HG02798 (cell line): ENCODE measurements around the gene CREM.
"Not testable (repeated sequence)": the region's sequence is repeated elsewhere in the genome, so short reads cannot be mapped to it uniquely, and the experiment has no call there.

Experiments used
- ATAC-seq: cut with Tn5 transposase; IDR thresholded peaks from one replicate; pipeline ENCODE4 v1.9.1; 2021; ENCODE audit warnings: mild to moderate bottlenecking; ENCODE audit not compliant: unreplicated experiment, poor library complexity

The CREM gene

GRCh38 chr10:35126530-35127288 lies at the start of gene CREM:
Gene CREM, plus strand, starts transcription at chr10:35126846. Its CDS starts 10,990 bp downstream, at chr10:35137836.
- peak; percentile 79 for ATAC-seq

- ATAC-seq: no peak
Observed at GRCh38 chr10:35079265-35079664, 47.4 kb upstream of the CREM start.

DNA sequence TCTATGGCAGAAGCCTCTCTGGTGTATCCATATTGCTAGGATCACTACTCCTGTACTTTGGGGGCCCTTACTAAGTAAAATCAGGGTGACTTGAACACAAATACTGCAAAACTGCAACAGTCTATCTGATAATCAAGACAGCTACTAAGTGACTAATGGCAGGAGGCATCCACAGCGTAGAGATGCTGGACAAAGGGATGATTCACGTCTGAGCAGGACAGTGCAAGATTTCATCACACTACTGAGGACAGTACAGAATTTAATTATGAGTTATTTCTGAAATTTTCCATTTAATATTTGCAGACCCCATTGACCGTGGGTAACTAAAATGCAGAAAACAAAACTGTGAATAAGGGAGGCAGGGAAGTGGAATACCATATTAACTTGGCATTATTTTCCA lies 46.9 kb upstream of the CREM start:
- ATAC-seq: no peak

DNA sequence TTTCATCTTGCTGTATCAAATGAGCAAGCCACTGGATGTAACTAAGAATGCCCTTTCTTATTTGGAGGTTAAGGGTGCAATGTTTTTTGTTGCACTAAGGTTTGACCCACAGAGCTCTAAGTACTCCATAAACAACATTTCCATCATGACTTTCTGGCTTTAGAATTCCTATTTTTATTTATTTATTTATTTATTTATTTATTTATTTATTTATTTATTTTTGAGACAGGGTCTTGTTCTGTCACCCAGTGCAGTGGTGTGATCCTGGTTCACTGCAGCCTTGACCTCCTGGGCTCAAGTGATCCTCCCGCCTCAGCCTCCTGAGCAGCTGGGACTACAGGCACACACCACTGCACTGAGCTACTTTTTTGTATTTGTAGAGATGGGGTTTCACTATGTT lies 46.4 kb upstream of the CREM start:
- not testable (repeated sequence) for ATAC-seq

DNA sequence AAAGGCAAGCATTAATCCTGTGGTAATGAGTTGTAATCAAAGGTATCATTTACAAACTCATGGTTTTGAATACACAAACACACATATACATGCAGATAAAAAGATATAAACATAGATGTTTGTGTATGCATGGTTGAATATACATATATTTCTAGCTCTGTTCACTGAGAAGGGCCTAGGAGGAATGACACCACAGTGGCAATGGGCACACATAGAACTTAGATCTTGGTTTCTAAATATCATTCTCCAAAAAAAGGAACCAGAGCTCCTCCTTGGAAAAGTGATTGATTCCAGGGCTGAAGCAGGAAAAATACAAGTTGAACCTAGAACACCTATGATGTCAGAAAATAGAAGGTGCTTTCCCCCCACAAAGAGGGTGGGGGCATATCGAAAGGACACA lies 43.4 kb upstream of the CREM start:
- ATAC-seq: no peak

DNA sequence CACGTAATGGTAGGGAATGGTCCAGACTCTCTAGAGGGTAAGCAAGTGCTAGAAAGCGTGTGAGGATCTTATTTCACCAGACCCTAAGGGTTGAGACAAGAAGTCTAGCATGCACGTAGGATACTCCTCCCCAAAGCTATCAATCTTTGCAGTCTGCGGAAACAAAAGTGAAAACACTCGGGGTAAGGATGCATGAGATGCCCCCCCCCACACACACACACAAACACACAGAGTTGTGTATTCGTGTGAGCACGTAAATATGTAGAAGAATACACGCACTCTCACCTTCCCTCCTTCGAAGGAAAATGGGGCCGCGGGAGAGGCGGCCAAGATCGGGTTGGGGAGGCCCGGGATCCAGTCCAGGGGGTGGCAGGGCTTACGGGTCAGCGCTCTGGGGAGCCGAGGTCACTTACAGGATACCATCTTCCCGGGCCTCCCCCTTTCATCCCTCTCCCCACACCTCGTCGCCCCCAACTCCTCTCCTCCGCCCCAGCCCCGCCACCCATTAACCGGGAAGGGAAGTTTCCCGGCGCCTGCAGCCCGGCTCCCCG lies 37.0 kb upstream of the CREM start:
- ATAC-seq: peak; percentile 36

- peak; percentile 95 for ATAC-seq
Observed at GRCh38 chr10:35090162-35090954, 36.3 kb upstream of the CREM start, which contains the start of gene CUL2. Gene CUL2, minus strand, starts transcription at chr10:35090341. Its CDS starts 19,024 bp downstream, at chr10:35071317.

DNA sequence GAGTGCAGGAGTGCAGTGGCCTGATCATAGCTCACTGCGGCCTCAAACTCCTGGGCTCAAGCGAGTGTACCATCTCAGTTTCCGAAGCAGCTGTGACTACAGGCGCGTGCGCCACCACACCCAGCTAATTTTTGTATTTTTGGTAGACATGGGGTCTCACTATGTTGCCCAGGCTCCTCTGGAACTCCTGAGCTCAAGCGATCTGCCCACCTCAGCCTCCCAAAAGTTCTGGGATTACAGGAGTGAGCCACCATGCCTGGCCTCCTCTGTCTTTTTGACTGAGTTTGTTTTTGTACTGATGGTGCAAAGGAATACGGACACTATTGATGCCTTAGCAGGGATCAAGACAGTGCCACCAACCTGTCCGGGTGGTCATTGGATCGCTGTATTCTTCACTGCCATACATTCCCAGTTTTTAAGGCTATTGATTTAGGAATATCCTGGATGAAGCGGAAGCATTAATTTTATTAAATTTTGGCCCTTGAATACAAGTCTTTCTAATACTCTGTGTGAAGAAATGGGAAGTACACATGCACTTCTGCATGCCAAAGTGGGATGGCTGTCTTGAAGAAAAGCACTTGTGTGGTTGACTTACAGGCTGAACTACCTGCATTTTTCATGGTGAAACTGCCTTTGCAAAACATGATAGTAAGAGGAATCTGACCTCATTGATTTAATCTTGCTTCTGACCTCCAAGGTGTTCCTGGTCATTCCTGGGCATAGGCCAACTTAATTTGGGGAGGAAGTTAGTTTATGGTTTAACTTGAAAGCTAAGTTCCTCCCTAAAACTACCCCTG lies 34.5 kb upstream of the CREM start:
- ATAC-seq: no peak

GRCh38 chr10:35092851-35093250 lies 33.8 kb upstream of the CREM start:
- no peak for ATAC-seq

GRCh38 chr10:35096312-35096711 lies 30.3 kb upstream of the CREM start:
- no peak for ATAC-seq

DNA sequence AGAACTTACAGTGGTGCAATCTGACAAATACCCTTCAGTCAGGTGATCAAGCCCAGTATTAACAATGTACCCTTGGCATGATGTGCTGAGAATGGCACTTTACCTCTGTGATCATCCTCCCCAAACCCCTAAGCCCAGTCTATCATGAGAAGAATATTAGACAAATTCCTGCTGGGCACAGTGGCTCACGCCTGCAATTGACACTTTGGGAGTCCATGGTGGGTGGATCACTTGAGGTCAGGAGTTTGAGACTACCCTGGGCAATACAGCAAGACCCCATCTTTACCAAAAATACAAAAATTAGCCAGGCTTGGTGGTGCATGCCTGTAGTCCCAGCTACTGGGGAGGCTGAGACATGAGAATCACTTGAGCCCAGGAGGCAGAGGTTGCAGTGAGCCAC lies 29.1 kb upstream of the CREM start:
- ATAC-seq: no peak

- no peak for ATAC-seq
Observed at GRCh38 chr10:35103882-35104281, 22.8 kb upstream of the CREM start.

DNA sequence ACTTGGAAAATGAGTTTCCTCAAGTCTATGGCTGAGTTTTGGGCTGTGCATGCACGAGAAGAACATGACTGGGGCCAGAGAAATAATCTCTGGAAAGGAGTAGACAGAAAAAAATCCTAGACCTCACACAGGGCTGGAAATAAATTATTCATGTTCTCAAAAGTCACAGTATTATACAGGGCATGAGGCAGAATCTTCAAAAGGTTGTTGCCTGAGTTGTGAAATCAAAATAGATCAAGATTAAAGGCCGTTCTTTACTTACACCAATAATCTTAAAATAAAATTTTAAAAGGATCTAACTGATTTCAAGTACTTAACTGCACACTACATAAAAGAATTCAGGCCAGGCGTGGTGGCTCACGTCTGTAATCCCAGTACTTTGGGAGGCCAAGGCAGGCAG lies 14.1 kb upstream of the CREM start:
- no peak for ATAC-seq

- no peak for ATAC-seq
Observed at GRCh38 chr10:35119378-35119777, 7.3 kb upstream of the CREM start.

GRCh38 chr10:35124540-35124939 lies 2.1 kb upstream of the CREM start:
- no peak for ATAC-seq

GRCh38 chr10:35126062-35126529 lies 550 bp upstream of the CREM start:
- ATAC-seq: no peak

- peak; percentile 10 for ATAC-seq
Observed at GRCh38 chr10:35127289-35127891, 744 bp downstream of the CREM start.

DNA sequence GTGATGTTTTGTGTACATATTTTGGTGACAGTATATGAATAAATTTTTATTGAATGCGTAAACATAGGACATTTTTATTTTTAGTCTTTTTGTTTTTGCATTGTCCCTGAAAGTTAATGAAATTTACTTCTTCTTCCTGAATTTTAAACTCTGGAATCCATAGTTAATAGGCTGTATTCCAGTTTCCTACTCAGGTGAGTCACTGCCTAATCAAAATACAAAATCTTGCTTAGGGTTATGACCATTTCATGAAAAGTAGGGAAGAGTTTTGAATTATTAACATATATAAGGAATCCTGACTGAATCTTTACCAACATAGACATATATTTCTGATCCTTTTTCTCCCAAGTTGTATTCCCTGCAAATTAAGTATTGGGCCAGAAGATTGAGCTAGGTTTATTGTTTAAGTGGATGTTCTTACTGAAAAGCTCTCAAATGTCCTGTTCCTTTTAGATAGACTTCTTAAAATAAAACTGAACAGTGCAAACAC lies 2.6 kb downstream of the CREM start:
- ATAC-seq: no peak

GRCh38 chr10:35130663-35131062 lies 4.0 kb downstream of the CREM start:
- ATAC-seq: no peak

DNA sequence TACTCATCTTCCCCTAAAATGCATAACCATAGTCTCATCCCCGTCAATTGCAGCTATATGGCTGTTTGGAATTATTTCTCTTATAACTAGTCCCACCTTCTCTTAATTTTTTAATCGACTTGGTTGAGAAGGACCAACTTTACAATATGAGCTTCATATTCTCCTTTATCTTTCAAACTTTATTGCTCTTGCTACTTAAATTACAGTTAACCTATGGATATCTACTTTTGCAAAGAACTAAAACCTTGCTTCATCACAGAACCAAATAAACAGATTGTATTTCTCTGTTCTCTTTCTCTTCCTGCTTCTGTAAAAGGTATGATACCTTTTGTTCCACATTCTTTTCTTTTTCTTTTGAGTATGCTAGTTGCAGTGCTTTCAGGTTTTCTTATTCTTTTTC lies 6.1 kb downstream of the CREM start:
- no peak for ATAC-seq
